GM19324 (cell line): ENCODE measurements around the gene LONP1.
"Not testable (repeated sequence)": the region's sequence is repeated elsewhere in the genome, so short reads cannot be mapped to it uniquely, and the experiment has no call there.

Experiments
- ATAC-seq: cut with Tn5 transposase; IDR thresholded peaks from one replicate; pipeline ENCODE4 v1.9.1; 2021; ENCODE audit warnings: mild to moderate bottlenecking, moderate library complexity; ENCODE audit not compliant: unreplicated experiment, low FRiP score

LONP1 gene

GRCh38 chr19:5713228-5713627 is 6.7 kb downstream of the LONP1 start:
- no peak for ATAC-seq

DNA sequence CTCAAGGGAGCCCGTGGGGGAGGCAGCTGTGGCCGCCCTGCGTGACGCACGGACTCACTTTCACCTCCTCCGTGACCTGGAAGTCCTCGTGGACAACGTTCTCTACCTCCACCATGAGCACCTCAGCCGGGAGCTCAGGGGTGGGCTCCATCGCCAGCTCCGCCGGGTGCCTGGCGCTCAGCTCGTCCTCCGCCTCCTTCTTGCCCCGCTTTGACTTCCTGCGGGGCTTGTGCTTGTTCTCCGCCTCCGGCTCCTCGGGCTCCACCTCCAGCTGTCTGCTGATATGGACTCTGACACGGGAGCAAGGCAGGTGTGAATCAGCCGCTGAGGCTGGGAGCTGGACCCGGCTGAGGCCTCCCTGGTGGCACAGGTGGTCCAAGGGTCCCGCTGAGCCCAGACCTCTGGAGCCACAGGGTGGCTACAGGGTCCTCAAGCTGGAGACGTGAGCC is 8.2 kb downstream of the LONP1 start:
- ATAC-seq = no peak

DNA sequence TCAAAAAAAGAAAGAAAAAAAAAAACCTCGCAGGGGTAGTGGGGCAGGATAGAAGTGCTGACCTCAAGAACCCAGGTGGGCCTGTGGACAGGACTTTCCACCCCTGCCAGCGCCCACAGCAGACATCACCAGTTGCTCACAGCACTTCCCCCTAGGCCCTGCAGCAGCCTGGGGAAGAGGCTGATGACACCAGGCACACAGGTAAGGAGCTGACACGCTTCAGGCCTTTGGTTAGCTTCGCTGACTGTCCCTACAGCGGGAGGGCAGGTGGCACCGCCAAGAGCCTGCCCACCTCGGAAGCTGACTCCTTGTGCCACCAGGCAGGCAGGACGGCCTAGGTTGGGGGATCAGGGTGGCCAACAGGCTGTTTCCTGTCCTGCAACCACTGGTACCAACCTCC is 8.9 kb downstream of the LONP1 start:
- ATAC-seq = no peak

GRCh38 chr19:5707576-5708575 is 12.1 kb downstream of the LONP1 start:
- no peak for ATAC-seq

DNA sequence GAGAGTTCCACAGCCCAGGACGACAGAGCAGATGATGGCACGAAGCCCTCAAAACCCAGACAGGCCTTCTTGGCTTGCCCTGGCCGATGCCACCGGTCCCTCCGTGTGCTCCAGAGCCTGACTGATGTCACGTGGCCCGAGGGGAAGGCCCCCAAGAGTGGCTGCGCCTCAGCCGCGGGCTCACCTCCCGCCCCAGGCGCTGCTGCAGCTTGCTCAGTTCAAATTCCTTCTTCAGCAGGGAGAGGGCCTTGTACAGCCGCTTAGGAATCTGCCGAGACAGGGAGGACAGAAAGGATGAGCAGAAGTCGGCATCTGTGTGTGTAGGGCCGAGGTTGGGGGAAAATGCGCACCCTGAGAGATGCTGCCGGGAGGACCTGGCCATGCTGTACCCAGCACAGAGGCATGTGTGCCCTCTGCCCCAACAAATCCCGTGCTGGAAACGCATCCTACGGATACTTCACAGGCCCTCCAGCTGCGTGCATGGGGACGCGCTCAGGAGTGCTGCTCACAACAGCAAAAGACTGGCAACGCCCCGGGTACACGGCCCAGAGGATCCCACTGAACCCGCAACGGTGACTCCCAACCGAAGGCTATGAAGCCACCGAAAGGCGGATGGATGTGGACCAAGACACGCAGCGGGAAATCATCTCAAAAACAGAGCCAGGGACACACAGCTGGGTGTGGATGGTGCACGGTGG is 12.9 kb downstream of the LONP1 start:
- ATAC-seq = no peak

GRCh38 chr19:5705552-5705951 is 14.4 kb downstream of the LONP1 start:
- ATAC-seq = no peak

DNA sequence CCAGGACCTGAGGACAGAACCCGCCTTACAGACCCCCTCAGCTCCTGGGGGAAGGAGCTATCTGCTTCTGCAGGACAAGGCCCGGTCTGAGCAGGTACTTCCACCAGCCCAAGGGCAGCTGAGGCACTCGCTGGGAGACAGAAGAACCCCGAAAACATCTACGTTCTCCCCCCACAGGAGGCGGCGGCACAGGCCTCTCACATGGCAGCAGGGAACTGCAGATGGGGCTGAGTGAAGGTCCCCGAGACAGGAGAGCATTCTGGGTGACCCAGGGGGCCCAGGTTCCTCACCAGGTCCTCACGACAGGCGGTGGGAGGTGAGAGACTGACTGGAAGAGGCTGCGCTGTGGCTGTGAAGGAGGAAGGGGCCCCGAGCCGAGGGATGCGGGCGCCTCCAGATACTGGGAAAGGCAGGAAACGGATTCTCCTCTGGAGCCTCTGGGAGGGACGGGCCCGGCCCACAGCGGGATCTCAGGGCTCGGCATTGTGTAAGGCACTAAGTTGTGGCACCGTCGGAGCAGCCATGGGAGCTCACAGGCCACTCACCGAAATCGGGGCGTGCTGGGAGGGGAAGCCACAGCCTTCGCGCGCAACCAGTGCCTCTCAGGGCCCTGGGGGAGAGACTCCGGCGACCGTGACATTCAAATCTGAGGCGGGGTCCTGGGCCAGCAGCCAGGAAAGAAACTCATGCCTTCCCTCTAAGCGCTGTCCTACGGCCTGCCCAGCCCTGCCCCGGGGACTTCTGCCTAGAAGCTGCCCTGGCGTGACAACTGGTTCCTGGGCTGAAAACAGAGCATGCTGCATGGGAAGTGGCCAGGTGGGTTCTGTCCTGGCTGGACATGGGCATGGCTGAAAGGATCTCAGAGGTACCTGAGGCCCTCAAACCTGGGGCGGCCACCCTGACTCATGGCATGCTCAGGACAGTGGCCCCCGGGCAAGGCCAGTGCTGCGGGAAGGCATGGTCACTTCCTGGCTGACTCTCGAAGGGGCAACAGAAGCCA is 15.8 kb downstream of the LONP1 start:
- ATAC-seq = no peak

DNA sequence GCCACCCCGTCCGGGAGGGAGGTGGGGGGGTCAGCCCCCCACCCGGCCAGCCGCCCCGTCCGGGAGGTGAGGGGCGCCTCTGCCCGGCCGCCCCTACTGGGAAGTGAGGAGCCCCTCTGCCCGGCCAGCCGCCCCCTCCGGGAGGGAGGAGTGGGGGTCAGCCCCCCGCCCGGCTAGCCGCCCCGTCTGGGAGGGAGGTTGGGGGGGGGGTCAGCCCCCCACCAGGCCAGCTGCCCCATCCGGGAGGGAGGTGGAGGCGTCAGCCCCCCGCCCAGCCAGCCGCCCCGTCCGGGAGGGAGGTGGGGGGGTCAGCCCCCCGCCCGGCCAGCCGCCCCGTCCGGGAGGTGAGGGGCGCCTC is 17.9 kb downstream of the LONP1 start:
- ATAC-seq = not testable (repeated sequence)

GRCh38 chr19:5700455-5701092 is 19.4 kb downstream of the LONP1 start:
- ATAC-seq = no peak

GRCh38 chr19:5698635-5699422 is 21.1 kb downstream of the LONP1 start:
- ATAC-seq = no peak

GRCh38 chr19:5697890-5698634 is 21.9 kb downstream of the LONP1 start:
- ATAC-seq = no peak

DNA sequence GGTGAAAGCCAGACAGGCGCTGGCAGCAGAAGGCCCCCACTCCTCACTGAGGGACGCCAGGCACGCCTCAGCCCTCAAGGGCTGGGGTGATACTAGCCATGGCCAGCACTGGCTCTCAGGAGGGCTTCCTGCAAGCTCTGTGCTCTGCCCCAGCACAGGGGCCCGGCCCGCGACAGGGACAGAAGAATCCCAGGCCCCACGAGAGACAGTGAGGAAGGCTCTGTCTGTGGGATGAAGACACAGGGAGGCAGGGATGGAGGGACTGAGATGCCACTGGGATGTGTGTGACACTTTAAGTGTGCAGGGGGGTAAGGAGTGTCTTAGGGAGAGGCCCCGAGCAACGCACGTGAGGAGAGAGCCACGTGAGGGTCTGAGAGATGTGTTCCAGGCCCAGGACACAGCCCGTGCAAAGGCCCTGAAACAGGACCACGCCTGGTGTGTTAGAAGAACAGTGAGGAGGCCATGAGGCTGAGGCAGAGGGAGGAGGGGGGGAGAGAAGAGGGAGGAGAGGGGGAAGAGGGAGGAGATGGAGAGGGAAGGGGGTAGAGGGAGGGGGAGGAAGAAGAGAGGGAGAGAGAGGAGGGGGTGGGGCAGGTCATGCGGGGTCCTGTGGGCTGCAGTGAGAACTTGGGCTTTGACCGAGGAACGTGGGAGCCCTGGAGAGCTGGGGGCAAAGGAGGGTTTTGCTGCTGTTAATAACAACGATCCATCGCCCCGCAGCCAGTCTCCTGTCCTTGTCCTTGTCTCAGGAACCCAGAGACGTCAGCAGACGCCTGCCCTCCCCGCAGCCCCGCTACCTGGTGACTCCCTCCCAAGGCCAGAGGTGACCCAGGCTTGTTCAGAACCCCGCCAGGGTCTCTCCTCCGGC is 22.7 kb downstream of the LONP1 start:
- ATAC-seq = no peak

DNA sequence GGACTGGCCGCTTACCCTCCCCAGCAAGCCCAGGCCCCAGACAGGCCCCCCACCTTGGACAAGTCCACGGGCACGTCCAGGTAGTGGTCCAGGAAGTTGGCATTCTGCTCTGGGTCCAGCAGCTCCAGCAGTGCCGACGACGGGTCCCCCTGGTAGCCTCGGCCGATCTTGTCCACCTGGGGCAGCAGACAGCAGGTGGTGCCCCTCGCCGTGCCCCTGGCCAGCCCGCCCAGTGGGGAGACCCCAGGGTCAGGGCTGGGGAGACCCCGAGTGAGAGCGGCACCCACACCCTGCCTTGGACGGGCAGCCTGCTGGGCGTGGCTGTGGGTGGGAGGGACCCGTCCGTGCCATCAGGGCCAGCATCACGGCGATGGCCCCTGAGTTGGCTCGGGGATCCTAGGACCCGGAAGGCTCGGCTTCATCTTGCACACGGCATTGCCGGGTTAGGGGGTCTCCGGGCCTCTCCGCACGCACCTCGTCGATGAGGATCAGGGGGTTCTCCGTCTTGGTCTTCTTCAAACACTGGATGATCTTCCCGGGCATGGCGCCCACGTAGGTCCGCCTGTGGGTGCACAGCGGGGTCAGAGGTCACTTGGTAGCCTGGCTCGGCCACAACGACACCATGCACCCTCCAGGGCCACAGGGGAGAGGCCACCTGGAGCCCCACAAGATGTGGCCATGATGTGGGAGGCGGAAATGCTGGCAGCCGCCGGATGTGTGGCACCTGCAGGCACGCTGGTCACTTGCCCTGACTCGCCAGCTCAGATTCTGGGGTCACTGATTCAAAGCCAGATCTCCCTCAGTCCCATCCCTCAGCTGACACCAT is 23.5 kb downstream of the LONP1 start:
- no peak for ATAC-seq

DNA sequence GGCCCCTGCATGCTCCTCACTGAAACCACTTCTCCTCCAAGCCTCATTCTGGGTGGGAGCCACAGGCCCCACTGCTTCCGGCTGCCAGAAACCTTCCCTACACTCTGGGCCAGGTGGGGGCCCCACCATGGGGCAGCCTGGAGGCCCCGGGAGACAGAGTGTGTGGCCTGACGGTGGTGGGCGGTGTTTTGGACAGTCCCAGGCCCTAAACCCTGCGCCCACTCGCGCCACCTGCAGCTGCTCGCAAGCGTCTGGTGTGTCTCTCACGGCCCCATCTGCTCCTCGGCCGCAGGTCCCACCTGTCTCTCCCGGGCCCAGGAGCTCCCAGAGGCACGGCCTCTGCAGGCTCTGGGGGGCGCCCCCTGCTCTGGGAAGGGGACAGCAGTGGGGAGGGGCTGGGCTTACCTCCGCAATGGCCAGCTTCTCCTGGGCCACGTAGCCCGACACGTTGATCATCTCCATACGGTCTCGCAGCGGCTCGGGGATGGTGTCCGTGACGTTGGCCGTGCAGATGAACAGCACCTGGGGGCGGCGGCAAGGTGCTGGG is 24.2 kb downstream of the LONP1 start:
- ATAC-seq = no peak

DNA sequence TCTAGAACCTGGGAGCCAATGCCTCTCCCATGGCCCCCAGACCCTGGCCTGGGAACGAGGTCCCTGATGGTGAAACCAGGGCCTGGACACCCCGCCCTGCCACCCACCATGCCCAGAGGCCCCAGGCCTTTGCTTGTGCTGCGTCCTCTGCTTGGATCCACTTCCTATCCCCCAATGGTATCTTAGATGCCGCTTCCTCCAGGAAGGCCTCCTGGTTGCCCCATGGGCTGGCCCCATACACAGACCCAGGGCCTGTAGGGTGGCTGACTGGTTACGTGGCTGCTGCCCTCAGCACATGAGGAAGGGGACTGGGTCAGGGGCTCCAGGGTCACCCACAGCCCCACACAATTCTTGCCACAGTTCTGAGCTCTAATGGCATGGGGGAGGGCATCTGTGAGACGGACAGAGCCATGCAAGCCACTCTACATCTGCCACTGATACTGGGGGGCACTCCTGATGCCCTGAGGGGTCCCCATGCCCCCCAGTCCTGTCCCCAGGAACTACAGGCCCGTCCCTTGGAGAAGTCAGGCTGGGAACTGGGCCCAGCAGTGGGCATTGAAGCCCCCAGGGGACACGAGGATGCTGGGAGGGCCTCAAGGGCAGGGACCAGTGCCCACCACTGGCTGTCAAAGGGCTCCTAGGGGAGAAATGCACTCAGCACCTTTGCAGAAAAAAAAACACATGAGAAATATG is 24.8 kb downstream of the LONP1 start:
- no peak for ATAC-seq
